CD14-positive monocyte (primary cell): Measurements from ENCODE around the gene HOXA7. TPM values are rescaled to one million over a fixed set of nuclear protein-coding genes. Genes with fewer than 3 reads are reported as not detected.

ENCODE experiments used
- DNase-seq, 3 donors: peaks; one replicate each; pipeline ENCODE4 v3.0.0-alpha.2; 2011 to 2022
- H2AFZ ChIP-seq: 2 replicates; pipeline ENCODE4 v1.6.0; 2012; ENCODE audit warnings: mild to moderate bottlenecking, low read depth, low read length, inconsistent platforms; ENCODE audit not compliant: insufficient read depth, poor library complexity, severe bottlenecking
- H3K27ac ChIP-seq, 2 donors: 1 replicate in 1 of 2; 2 replicates in 1 of 2; pipeline ENCODE4 v1.5.1; 2012 to 2013; ENCODE audit warnings: low read length in 2 of 2, control low read depth in 1 of 2, inconsistent platforms in 1 of 2, low read depth in 1 of 2, mild to moderate bottlenecking in 1 of 2
- H3K27me3 ChIP-seq, 2 donors: one replicate each; pipeline versions ENCODE4 v1.6.0 to v1.6.1; 2011 to 2013; ENCODE audit warnings: low read length in 2 of 2; ENCODE audit not compliant: control insufficient read depth in 2 of 2, insufficient read depth in 2 of 2
- H3K36me3 ChIP-seq, 2 donors: replicated peaks in 1 of 2; 1 replicate in 1 of 2; 2 replicates in 1 of 2; pipeline versions ENCODE4 v1.5.1 to v1.6.1; 2012 to 2013; ENCODE audit warnings: low read length in 2 of 2, control low read depth in 1 of 2, inconsistent platforms in 1 of 2, mild to moderate bottlenecking in 1 of 2; ENCODE audit not compliant: insufficient read depth in 2 of 2, control insufficient read depth in 1 of 2
- H3K4me1 ChIP-seq, 2 donors: 1 replicate in 1 of 2; 2 replicates in 1 of 2; pipeline versions ENCODE4 v1.5.1 to v1.6.1; 2012 to 2013; ENCODE audit warnings: low read length in 2 of 2, control low read depth in 1 of 2, inconsistent platforms in 1 of 2, mild to moderate bottlenecking in 1 of 2, moderate library complexity in 1 of 2; ENCODE audit not compliant: insufficient read depth in 2 of 2, control insufficient read depth in 1 of 2
- H3K4me2 ChIP-seq: replicated peaks from 2 replicates; pipeline ENCODE3; 2012; ENCODE audit warnings: low read length, moderate library complexity, mild to moderate bottlenecking; ENCODE audit not compliant: poor library complexity, severe bottlenecking; ENCODE audit errors: extremely low read depth
- H3K4me3 ChIP-seq, 3 experiments: fragments of 200-600 bp in 1 of 3; sonication (generic) in 1 of 3; replicated peaks in 1 of 3; 1 replicate in 2 of 3; 2 replicates in 1 of 3; pipeline ENCODE4 v1.5.1; 2011 to 2013; ENCODE audit warnings: low read length in 3 of 3, mild to moderate bottlenecking in 3 of 3, control low read depth in 2 of 3, low read depth in 2 of 3, inconsistent platforms in 1 of 3, moderate library complexity in 1 of 3
- H3K79me2 ChIP-seq: 2 replicates; pipeline ENCODE4 v1.6.0; 2012; ENCODE audit warnings: mild to moderate bottlenecking, control low read depth, inconsistent platforms, low read length, moderate library complexity; ENCODE audit not compliant: insufficient read depth
- H3K9ac ChIP-seq: 2 replicates; pipeline ENCODE4 v1.6.0; 2017; ENCODE audit warnings: low read length, mild to moderate bottlenecking; ENCODE audit not compliant: insufficient read depth, poor library complexity, severe bottlenecking
- H3K9me3 ChIP-seq, 2 donors: replicated peaks in 1 of 2; 1 replicate in 1 of 2; 2 replicates in 1 of 2; pipeline versions ENCODE4 v1.5.1 to v1.6.1; 2012 to 2013; ENCODE audit warnings: low read length in 2 of 2, control low read depth in 1 of 2; ENCODE audit not compliant: control insufficient read depth in 1 of 2, insufficient read depth in 1 of 2
- H4K20me1 ChIP-seq: 2 replicates; pipeline ENCODE4 v1.6.0; 2012; ENCODE audit warnings: mild to moderate bottlenecking, low read length, control low read depth, moderate library complexity; ENCODE audit not compliant: insufficient read depth
- H3K27ac Mint-ChIP-seq, 7 donors: one replicate each; pipeline ENCODE4 v1.8.0; 2020; ENCODE audit warnings: mild to moderate bottlenecking in 7 of 7, mixed read lengths in 7 of 7, moderate library complexity in 6 of 7, inconsistent platforms in 2 of 7
- H3K27me3 Mint-ChIP-seq, 3 donors: one replicate each; pipeline ENCODE4 v1.8.0; 2021 to 2022; ENCODE audit warnings: low read depth in 3 of 3, mild to moderate bottlenecking in 3 of 3, mixed read lengths in 3 of 3, moderate library complexity in 3 of 3, inconsistent platforms in 1 of 3
- H3K36me3 Mint-ChIP-seq, 2 donors: one replicate each; pipeline ENCODE4 v1.8.0; 2020; ENCODE audit warnings: mixed read lengths in 2 of 2, inconsistent platforms in 1 of 2, mild to moderate bottlenecking in 1 of 2
- H3K4me1 Mint-ChIP-seq: one replicate; pipeline ENCODE4 v1.8.0; 2020; ENCODE audit warnings: mild to moderate bottlenecking, mixed read lengths
- H3K4me3 Mint-ChIP-seq, 2 donors: one replicate each; pipeline ENCODE4 v1.8.0; 2020; ENCODE audit warnings: mild to moderate bottlenecking in 2 of 2, mixed read lengths in 2 of 2, moderate library complexity in 1 of 2
- H3K9me3 Mint-ChIP-seq, 7 donors: one replicate each; pipeline ENCODE4 v1.8.0; 2020 to 2022; ENCODE audit warnings: mixed read lengths in 7 of 7, mild to moderate bottlenecking in 6 of 7, moderate library complexity in 6 of 7, inconsistent platforms in 2 of 7
- CTCF ChIP-seq: fragments of 200-600 bp; IDR thresholded peaks from one replicate; pipeline ENCODE4 v1.8.0; 2022; ENCODE audit warnings: antibody characterized with exemption, mild to moderate bottlenecking
- WGBS: methylation state at CpG from one replicate; pipeline ENCODE4 v1.1.5; 2013; ENCODE audit warnings: missing lambda C conversion rate; ENCODE audit not compliant: insufficient coverage; 5-methylcytosine and 5-hydroxymethylcytosine counted together
- intact Hi-C, 2 donors: fragments of 100-400 bp; cut with micrococcal nuclease; formaldehyde crosslinking; loops; one replicate each; pipeline versions ENCODE4 v1.15.0 to v1.15.1; 2023
- polyA plus RNA-seq, 3 donors: library from polyadenylated mRNA; depleted of rRNA in 1 of 3; unstranded in 2 of 3; stranded (reverse) in 1 of 3; fragments of 300-500 nt in 2 of 3; fragments of >200 nt in 1 of 3; fragmentation: Illumina TruSeq in 2 of 3; gene quantifications; 1 replicate in 2 of 3; 2 replicates in 1 of 3; pipeline ENCODE4 v1.2.3, GENCODE V29; 2012 to 2021

The HOXA7 gene
- polyA plus RNA-seq, 3 donors: not detected

- Mint-ChIP-seq H3K4me3 (peak overlapping the region in 1 of 2 donors; percentile 87), H3K27ac (no peak overlapping the region), H3K27me3 (peaks cover 84 to 95% (median 90%) of the 10 kb centered on the region in 3 donors), H3K4me1 (peaks cover 33% of the 10 kb centered on the region), H3K9me3 (peaks cover 0 to 29% (median 10%) of the 10 kb centered on the region in 7 donors), H3K36me3 (peaks cover 8 to 21% of the 10 kb centered on the region in 2 donors)
- no peaks in the 10 kb centered on the region for H4K20me1 ChIP-seq
- DNase-seq: no peak
- H2AFZ ChIP-seq: no peak overlapping the region
- no peak overlapping the region for H3K27ac ChIP-seq
- peaks cover 14 to 18% of the 10 kb centered on the region in 2 donors for H3K9me3 ChIP-seq
- TF ChIP-seq CTCF: no peak
- intact Hi-C loops: no loop called here
- no peak overlapping the region for H3K4me2 ChIP-seq
- H3K79me2 ChIP-seq: no peaks in the 10 kb centered on the region
- peaks cover 32 to 42% of the 10 kb centered on the region in 2 donors for H3K4me1 ChIP-seq
- no peak overlapping the region for H3K9ac ChIP-seq
- WGBS: no CpG with 5 or more reads among the region's 3 CpGs
- no peaks in the 10 kb centered on the region for H3K36me3 ChIP-seq
- H3K4me3 ChIP-seq: no peak overlapping the region
- H3K27me3 ChIP-seq: peaks cover 49 to 98% of the 10 kb centered on the region in 2 donors
These were observed 20.0 kb upstream of the HOXA7 start for GRCh38 chr7:27176524-27176845.

GRCh38 chr7:27175626-27176523 lies 19.4 kb upstream of the HOXA7 start:
- intact Hi-C loops: no loop called here
- Histone ChIP-seq H3K4me3 (no peak overlapping the region), H3K4me2 (no peak overlapping the region), H2AFZ (no peak overlapping the region), H3K27ac (no peak overlapping the region), H3K9me3 (peaks cover 14 to 23% of the 10 kb centered on the region in 2 donors), H4K20me1 (no peaks in the 10 kb centered on the region), H3K27me3 (peaks cover 53 to 98% of the 10 kb centered on the region in 2 donors), H3K9ac (no peak overlapping the region), H3K36me3 (no peaks in the 10 kb centered on the region), H3K4me1 (peaks cover 32 to 45% of the 10 kb centered on the region in 2 donors), H3K79me2 (no peaks in the 10 kb centered on the region)
- no peak for TF ChIP-seq CTCF
- WGBS: 95% methylated on average over 33 of the region's 40 CpGs
- DNase-seq: no peak
- Mint-ChIP-seq H3K27me3 (peaks cover 85 to 96% (median 90%) of the 10 kb centered on the region in 3 donors), H3K4me3 (peak overlapping the region in 1 of 2 donors; percentile 87), H3K36me3 (peaks cover 10 to 25% of the 10 kb centered on the region in 2 donors), H3K9me3 (peaks cover 0 to 31% (median 10%) of the 10 kb centered on the region in 7 donors), H3K27ac (peak overlapping the region in 1 of 7 donors; percentile 72), H3K4me1 (peaks cover 35% of the 10 kb centered on the region)
